H1 (cell line): ENCODE measurements around the gene HIPK2. TPM values are rescaled to one million over a fixed set of nuclear protein-coding genes. Genes with fewer than 3 reads are reported as not detected.

Source experiments
- CTCF ChIA-PET: fragments of 300-600 bp; sonication (Branson Sonifier 250); formaldehyde crosslinking; loops from one replicate; lab custom pipeline; 2021; ENCODE audit not compliant: partially characterized antibody; lab: Charles Lee
- POLR2A ChIA-PET: fragments of 300-600 bp; sonication (Branson Sonifier 250); formaldehyde crosslinking; loops from one replicate; lab custom pipeline; 2021; ENCODE audit warnings: inconsistent platforms; ENCODE audit not compliant: partially characterized antibody; lab: Charles Lee
- DNase-seq, 2 experiments: peaks; one replicate each; pipeline versions ENCODE4 v3.0.0 to v3.0.0-alpha.2; 2010 to 2022; ENCODE audit warnings: low spot score in 2 of 2, low read depth in 1 of 2, mixed read lengths in 1 of 2
- FAIRE-seq: peaks from 2 replicates; lab custom pipeline; 2011; peaks lifted over from hg19 to GRCh38; lab: Jason Lieb, UNC
- H2AFZ ChIP-seq: 2 replicates; pipeline ENCODE4 v1.8.1; 2012; ENCODE audit warnings: low read length, inconsistent platforms
- H2AK5ac ChIP-seq: 2 replicates; pipeline ENCODE4 v1.6.1; 2013; ENCODE audit warnings: low read depth, low read length
- H2BK120ac ChIP-seq: replicated peaks from 2 replicates; pipeline ENCODE3; 2013; ENCODE audit warnings: low read depth, low read length, inconsistent platforms
- H2BK12ac ChIP-seq: 2 replicates; pipeline ENCODE4 v1.6.1; 2013; ENCODE audit warnings: low read depth, low read length
- H2BK15ac ChIP-seq: 2 replicates; pipeline ENCODE4 v1.6.1; 2013; ENCODE audit warnings: low read length
- H2BK20ac ChIP-seq: 2 replicates; pipeline ENCODE4 v1.6.1; 2013; ENCODE audit warnings: low read length
- H2BK5ac ChIP-seq: 2 replicates; pipeline ENCODE4 v1.6.1; 2013; ENCODE audit warnings: low read depth, low read length
- H3K14ac ChIP-seq: 2 replicates; pipeline ENCODE4 v1.6.1; 2013; ENCODE audit warnings: inconsistent platforms; ENCODE audit not compliant: insufficient read length
- H3K18ac ChIP-seq: 2 replicates; pipeline ENCODE4 v1.6.1; 2013; ENCODE audit warnings: low read length; ENCODE audit errors: extremely low read depth
- H3K23ac ChIP-seq: 2 replicates; pipeline ENCODE4 v1.6.1; 2013; ENCODE audit warnings: inconsistent platforms; ENCODE audit not compliant: insufficient read length
- H3K23me2 ChIP-seq: 2 replicates; pipeline ENCODE4 v1.6.1; 2013; ENCODE audit warnings: low read depth, low read length
- H3K27ac ChIP-seq: 2 replicates; pipeline ENCODE4 v1.6.1; 2011; ENCODE audit warnings: low read depth, low read length, inconsistent platforms
- H3K27me3 ChIP-seq, 4 experiments: replicated peaks in 1 of 4; 1 replicate in 1 of 4; 2 replicates in 3 of 4; pipeline versions ENCODE4 v1.6.1 to v1.8.1; 2011 to 2013; ENCODE audit warnings: low read length in 3 of 4, mild to moderate bottlenecking in 3 of 4, inconsistent platforms in 2 of 4, mixed read lengths in 2 of 4, moderate library complexity in 1 of 4; ENCODE audit not compliant: control insufficient read depth in 3 of 4, insufficient read depth in 3 of 4; ENCODE audit errors: extremely low read depth in 1 of 4
- H3K36me3 ChIP-seq, 4 experiments: 2 replicates each; pipeline versions ENCODE4 v1.6.1 to v1.8.1; 2011 to 2013; ENCODE audit warnings: mild to moderate bottlenecking in 4 of 4, low read length in 3 of 4, moderate library complexity in 2 of 4, control low read depth in 1 of 4, inconsistent platforms in 1 of 4; ENCODE audit not compliant: insufficient read depth in 4 of 4, control insufficient read depth in 2 of 4
- H3K4ac ChIP-seq: replicated peaks from 2 replicates; pipeline ENCODE3; 2013; ENCODE audit warnings: low read length, low read depth, mixed read lengths, inconsistent platforms; ENCODE audit not compliant: insufficient read length
- H3K4me1 ChIP-seq, 4 experiments: replicated peaks in 1 of 4; 1 replicate in 1 of 4; 2 replicates in 3 of 4; pipeline versions ENCODE4 v1.6.1 to v1.8.1; 2011 to 2013; ENCODE audit warnings: low read length in 3 of 4, inconsistent platforms in 2 of 4, mixed read lengths in 1 of 4; ENCODE audit not compliant: insufficient read depth in 4 of 4, control insufficient read depth in 3 of 4
- H3K4me2 ChIP-seq, 2 experiments: 2 replicates each; pipeline versions ENCODE4 v1.6.1 to v1.8.1; 2011 to 2013; ENCODE audit warnings: low read depth in 2 of 2, low read length in 2 of 2, control low read depth in 1 of 2, inconsistent platforms in 1 of 2, mild to moderate bottlenecking in 1 of 2; ENCODE audit not compliant: insufficient read depth in 1 of 2
- H3K4me3 ChIP-seq, 4 experiments: fragments of 200-600, 300-600 bp in 1 of 4; sonication (generic), shearing (Covaris generic), sonication (Bioruptor Twin) in 1 of 4; 2 replicates each; pipeline versions ENCODE4 v1.5.1 to v1.8.1; 2011 to 2016; ENCODE audit warnings: low read length in 4 of 4, low read depth in 3 of 4, control low read depth in 2 of 4, inconsistent platforms in 2 of 4, mild to moderate bottlenecking in 2 of 4, mixed read lengths in 1 of 4, moderate library complexity in 1 of 4; ENCODE audit not compliant: insufficient read depth in 2 of 4; ENCODE audit errors: extremely low read depth in 1 of 4
- H3K56ac ChIP-seq: replicated peaks from 2 replicates; pipeline ENCODE3; 2013; ENCODE audit warnings: low read depth, mild to moderate bottlenecking, mixed read lengths, low read length, inconsistent platforms; ENCODE audit not compliant: insufficient read length
- H3K79me1 ChIP-seq: 2 replicates; pipeline ENCODE4 v1.6.1; 2013; ENCODE audit warnings: low read depth, low read length, control low read depth
- H3K79me2 ChIP-seq, 2 experiments: 2 replicates each; pipeline versions ENCODE4 v1.6.1 to v1.8.1; 2012 to 2013; ENCODE audit warnings: low read length in 2 of 2, mild to moderate bottlenecking in 2 of 2, inconsistent platforms in 1 of 2; ENCODE audit not compliant: insufficient read depth in 2 of 2, control insufficient read depth in 1 of 2
- H3K9ac ChIP-seq, 4 experiments: replicated peaks in 1 of 4; 1 replicate in 1 of 4; 2 replicates in 3 of 4; pipeline versions ENCODE4 v1.6.1 to v1.8.1; 2011 to 2013; ENCODE audit warnings: low read depth in 3 of 4, low read length in 3 of 4, control low read depth in 2 of 4, mild to moderate bottlenecking in 2 of 4, moderate library complexity in 2 of 4, inconsistent platforms in 1 of 4; ENCODE audit errors: extremely low read depth in 1 of 4
- H3K9me3 ChIP-seq, 2 experiments: 2 replicates each; pipeline versions ENCODE4 v1.6.1 to v1.8.1; 2012 to 2013; ENCODE audit warnings: mild to moderate bottlenecking in 2 of 2, moderate library complexity in 2 of 2, control low read depth in 1 of 2, inconsistent platforms in 1 of 2, low read depth in 1 of 2, low read length in 1 of 2, mixed read lengths in 1 of 2; ENCODE audit not compliant: insufficient read depth in 2 of 2
- H4K20me1 ChIP-seq, 2 experiments: replicated peaks in 1 of 2; 2 replicates each; pipeline versions ENCODE3 to v1.8.1; 2011 to 2013; ENCODE audit warnings: inconsistent platforms in 2 of 2, low read length in 2 of 2, mild to moderate bottlenecking in 1 of 2; ENCODE audit not compliant: insufficient read depth in 2 of 2, control insufficient read depth in 1 of 2
- H4K5ac ChIP-seq: 2 replicates; pipeline ENCODE4 v1.6.1; 2013; ENCODE audit warnings: low read length, low read depth, mixed read lengths, inconsistent platforms; ENCODE audit not compliant: insufficient read length
- H4K8ac ChIP-seq: 2 replicates; pipeline ENCODE4 v1.8.0; 2013; ENCODE audit warnings: mild to moderate bottlenecking, moderate library complexity, low read length, inconsistent platforms; ENCODE audit not compliant: insufficient read depth; ENCODE audit errors: extremely low read depth
- H4K91ac ChIP-seq: replicated peaks from 2 replicates; pipeline ENCODE3; 2013; ENCODE audit warnings: low read length, mixed read lengths, inconsistent platforms; ENCODE audit not compliant: insufficient read length
- ASH2L ChIP-seq: fragments of 200-600, 300-600 bp; sonication (generic); IDR thresholded peaks from one replicate; pipeline ENCODE4 v1.7.1; 2017; ENCODE audit warnings: low read length
- KDM1A ChIP-seq: fragments of 200-600, 300-600 bp; sonication (generic); IDR thresholded peaks from 2 replicates; pipeline ENCODE4 v1.7.1; 2016; ENCODE audit warnings: mild to moderate bottlenecking, low read length, borderline replicate concordance
- POLR2A ChIP-seq, 2 experiments: IDR thresholded peaks; 1 replicate in 1 of 2; 2 replicates in 1 of 2; pipeline ENCODE4 v1.6.1; 2011; ENCODE audit warnings: low read depth in 2 of 2, low read length in 2 of 2, mild to moderate bottlenecking in 2 of 2; ENCODE audit errors: control extremely low read depth in 1 of 2
- SP4 ChIP-seq: IDR thresholded peaks from 2 replicates; pipeline ENCODE4 v1.6.1; 2012; ENCODE audit warnings: low read length, inconsistent platforms
- whole genome bisulfite sequencing, 2 experiments: shearing (Covaris generic) in 1 of 2; methylation state at CpG; one replicate each; pipeline versions ENCODE4 v1.1.6 to v1.1.7; 2013 to 2015; ENCODE audit warnings: low lambda C conversion rate in 2 of 2, mixed read lengths in 2 of 2, inconsistent platforms in 1 of 2, low coverage in 1 of 2, missing lambda C conversion rate in 1 of 2; ENCODE audit not compliant: insufficient replicate concordance in 2 of 2, insufficient coverage in 1 of 2, insufficient read length in 1 of 2; ENCODE audit errors: extremely low coverage in 1 of 2, missing lambda C conversion rate in 1 of 2; 5-methylcytosine and 5-hydroxymethylcytosine counted together
- polyA plus RNA-seq, 7 experiments: library from polyadenylated mRNA; depleted of rRNA in 3 of 7; stranded (reverse) in 5 of 7; unstranded in 2 of 7; fragments of >200 nt in 5 of 7; fragments of 200-250 nt in 2 of 7; gene quantifications; 1 replicate in 5 of 7; 2 replicates in 1 of 7; 4 replicates in 1 of 7; pipeline versions ENCODE4 v1.2.1 to v1.2.3, GENCODE V29; 2011 to 2013; ENCODE audit warnings: missing spikeins in 2 of 7, mixed read lengths in 2 of 7
- total RNA-seq: library from RNA; stranded (reverse); fragmentation: NEBNext Ultra II Directional; extraction: Animal tissue kit (Norgen Biotek cat#: 25700); gene quantifications from 2 replicates; pipeline ENCODE4 v1.2.1, GENCODE V29; 2021

Gene HIPK2
- total and polyA plus RNA-seq, 2 of the 8 experiments (the other 6 are each of a cell fraction or from before 2014, with no cell fraction given) = 8.3 to 24.3 TPM

DNA sequence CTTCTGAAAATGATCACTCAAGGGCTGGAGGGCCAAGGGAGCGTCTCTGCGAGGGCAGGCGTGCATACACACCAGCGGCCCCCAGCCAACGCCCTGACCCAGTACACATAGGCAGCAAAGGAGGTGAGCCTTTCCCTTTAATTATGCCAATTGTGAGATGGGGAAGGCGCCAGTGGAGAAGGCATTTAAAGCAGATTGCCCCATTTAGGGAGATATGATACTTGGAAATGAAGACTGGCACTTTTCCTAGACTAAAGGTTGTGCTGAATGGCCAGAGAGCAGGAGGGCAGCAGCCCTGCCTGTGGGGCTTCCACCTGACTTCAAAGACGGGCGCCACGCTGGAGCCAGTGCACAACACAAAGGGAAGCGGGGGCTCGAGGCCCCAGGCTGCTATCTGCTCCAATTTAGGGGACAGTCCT lies 24.1 kb downstream of the HIPK2 start:
- Histone ChIP-seq H3K27ac (no peak overlapping the region), H3K23me2 (no peaks in the 10 kb centered on the region), H2AFZ (no peak overlapping the region), H3K79me1 (no peaks in the 10 kb centered on the region; the same call in none of the 2 replicates), H4K5ac (no peak overlapping the region), H3K36me3 (no peaks in the 10 kb centered on the region), H3K23ac (no peak overlapping the region), H2BK12ac (no peak overlapping the region), H3K9ac (no peak overlapping the region), H3K79me2 (peaks cover 0 to 11% of the 10 kb centered on the region in 2 experiments; a peak in 1 of 4 replicates), H3K4ac (no peak overlapping the region), H2BK20ac (no peak overlapping the region), H3K27me3 (no peaks in the 10 kb centered on the region), H3K4me3 (no peak overlapping the region), H2BK15ac (no peak overlapping the region), H3K18ac (no peak overlapping the region), H3K4me1 (peaks cover 0 to 2% (median 0%) of the 10 kb centered on the region in 4 experiments; a peak in 1 of 7 replicates), H3K9me3 (no peaks in the 10 kb centered on the region), H2AK5ac (no peak overlapping the region), H2BK120ac (no peak overlapping the region), H4K20me1 (peaks cover 1 to 2% of the 10 kb centered on the region in 2 experiments), H3K56ac (no peak overlapping the region), H4K8ac (no peak overlapping the region), H4K91ac (no peak overlapping the region), H3K4me2 (no peak overlapping the region), H3K14ac (no peak overlapping the region), H2BK5ac (no peak overlapping the region)
- POLR2A ChIA-PET = no interaction called here
- FAIRE-seq (no peak), DNase-seq (no peak)
- TF ChIP-seq SP4 = no peak
- no peak for TF ChIP-seq POLR2A (IDR thresholded peaks at IDR 0.05; ENCODE audit: control extremely low read depth in 1 of 2, low read depth in 2 of 2, low read length in 2 of 2)
- no peak for TF ChIP-seq KDM1A
- TF ChIP-seq ASH2L = no peak
- CTCF ChIA-PET = interaction anchor here (0.7 to 4.0 kb wide), 19 partner anchors 8 to 218 kb away, joined by 3 to 25 read pairs (median 4); no protein-coding TSS in a partner anchor
- WGBS, 2 experiments = 90% methylated on average over 11 of the region's 11 CpGs; no CpG with 5 or more reads in 1 of the 2 experiments
